ENCODE measurements around the gene MTERF4. TPM values are rescaled to one million over a fixed set of nuclear protein-coding genes. Genes with fewer than 3 reads are reported as not detected.
A peak's percentile ranks its signal among the peaks of the same experiment; 100 is the strongest.

The MTERF4 gene
- total and polyA plus RNA-seq, 2 of the 13 experiments (the other 11 are each of a cell fraction or from before 2014, with no cell fraction given), result 50.5 to 59.8 TPM

DNA sequence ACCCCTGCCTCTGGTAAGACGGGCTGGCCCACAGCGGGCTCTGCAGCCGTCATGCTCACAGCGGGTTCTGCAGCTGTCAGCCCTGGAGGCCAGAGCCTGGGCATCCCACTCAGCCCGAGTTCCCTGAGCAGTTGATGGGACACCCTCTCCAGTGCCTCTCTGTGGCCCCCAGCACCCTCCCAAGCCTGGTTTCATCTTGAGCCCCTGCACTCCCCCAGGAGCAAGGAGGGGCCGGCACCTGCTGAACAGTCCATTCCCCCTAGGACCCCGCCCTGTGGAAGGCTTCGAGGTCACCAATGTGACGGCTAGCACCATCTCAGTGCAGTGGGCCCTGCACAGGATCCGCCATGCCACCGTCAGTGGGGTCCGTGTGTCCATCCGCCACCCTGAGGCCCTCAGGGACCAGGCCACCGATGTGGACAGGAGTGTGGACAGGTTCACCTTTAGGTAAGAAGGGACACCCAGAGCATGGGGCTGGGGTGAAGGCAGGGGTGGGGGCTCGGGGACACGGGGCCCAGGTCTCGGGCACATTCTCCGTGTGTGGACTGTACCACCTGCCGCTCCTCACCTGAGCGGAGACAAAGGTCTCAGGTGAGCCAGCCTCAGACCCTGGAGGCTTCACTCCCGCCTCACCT, 34.5 kb downstream of the MTERF4 start (continued):
- TF ChIP-seq, protein P1, sequence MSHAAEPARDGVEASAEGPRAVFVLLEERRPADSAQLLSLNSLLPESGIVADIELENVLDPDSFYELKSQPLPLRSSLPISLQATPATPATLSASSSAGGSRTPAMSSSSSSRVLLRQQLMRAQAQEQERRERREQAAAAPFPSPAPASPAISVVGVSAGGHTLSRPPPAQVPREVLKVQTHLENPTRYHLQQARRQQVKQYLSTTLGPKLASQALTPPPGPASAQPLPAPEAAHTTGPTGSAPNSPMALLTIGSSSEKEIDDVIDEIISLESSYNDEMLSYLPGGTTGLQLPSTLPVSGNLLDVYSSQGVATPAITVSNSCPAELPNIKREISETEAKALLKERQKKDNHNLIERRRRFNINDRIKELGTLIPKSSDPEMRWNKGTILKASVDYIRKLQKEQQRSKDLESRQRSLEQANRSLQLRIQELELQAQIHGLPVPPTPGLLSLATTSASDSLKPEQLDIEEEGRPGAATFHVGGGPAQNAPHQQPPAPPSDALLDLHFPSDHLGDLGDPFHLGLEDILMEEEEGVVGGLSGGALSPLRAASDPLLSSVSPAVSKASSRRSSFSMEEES (CRISPR knock-in tag; IDR thresholded peaks at IDR 0.05), result no peak
- TF ChIP-seq ZNF337 (CRISPR knock-in tag; IDR thresholded peaks at IDR 0.05; ENCODE audit: borderline replicate concordance, low read depth), result no peak
- TF ChIP-seq, protein P2, sequence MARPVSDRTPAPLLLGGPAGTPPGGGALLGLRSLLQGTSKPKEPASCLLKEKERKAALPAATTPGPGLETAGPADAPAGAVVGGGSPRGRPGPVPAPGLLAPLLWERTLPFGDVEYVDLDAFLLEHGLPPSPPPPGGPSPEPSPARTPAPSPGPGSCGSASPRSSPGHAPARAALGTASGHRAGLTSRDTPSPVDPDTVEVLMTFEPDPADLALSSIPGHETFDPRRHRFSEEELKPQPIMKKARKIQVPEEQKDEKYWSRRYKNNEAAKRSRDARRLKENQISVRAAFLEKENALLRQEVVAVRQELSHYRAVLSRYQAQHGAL (CRISPR knock-in tag; IDR thresholded peaks at IDR 0.05; ENCODE audit: not compliant biosample characterization), result no peak

DNA sequence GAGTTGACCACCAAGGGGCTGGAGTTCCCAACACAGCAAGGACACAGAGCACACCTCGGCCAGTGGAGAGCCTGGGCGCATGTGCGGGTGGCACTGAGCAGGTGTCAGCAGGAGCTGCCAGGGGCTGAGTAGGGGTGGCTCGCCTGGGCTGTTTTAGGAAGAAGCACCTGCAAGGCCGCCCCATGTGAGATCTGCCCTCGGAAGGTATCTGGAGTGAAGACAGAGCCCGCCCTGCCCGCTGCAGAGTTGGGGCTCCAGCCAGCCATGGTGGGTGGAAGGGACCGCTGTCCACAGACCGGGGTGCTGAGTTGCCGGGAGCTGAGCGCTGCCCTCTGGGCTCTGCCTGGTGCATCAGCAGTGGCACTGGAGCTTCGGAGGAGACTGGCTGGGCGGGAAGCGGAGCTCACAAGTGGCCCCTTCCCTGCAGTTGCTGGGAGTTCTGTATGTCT, 35.2 kb downstream of the MTERF4 start:
- ChIA-PET POLR2A (no interaction called here), CTCF (ENCODE audit: low intra/inter-chr PET ratio, low total read pairs) (no interaction called here)
- Histone ChIP-seq H3K27me3 (ENCODE audit: control insufficient read depth in 1 of 2, insufficient read depth in 2 of 2, low read length in 2 of 2) (peaks cover 24 to 67% of the 10 kb centered on the region in 2 experiments), H4K20me1 (ENCODE audit: insufficient read depth, low read length) (no peaks in the 10 kb centered on the region; the same call in 1 of the 2 replicates), H3K36me3 (replicated peaks in 1 of 2; ENCODE audit: control insufficient read depth in 1 of 2, insufficient read depth in 2 of 2, low read length in 2 of 2) (no peaks in the 10 kb centered on the region), H3K9me3 (ENCODE audit: low read length) (no peaks in the 10 kb centered on the region), H3K27ac (ENCODE audit: extremely low read length, insufficient read depth, low read length) (no peak overlapping the region), H3K79me2 (ENCODE audit: insufficient read depth, low read length) (no peaks in the 10 kb centered on the region), H3K4me3 (replicated peaks in 1 of 3; ENCODE audit: insufficient read depth in 1 of 3, low read depth in 2 of 3, low read length in 3 of 3) (no peak overlapping the region), H2AFZ (ENCODE audit: low read length) (no peak overlapping the region), H3K4me2 (ENCODE audit: low read depth, low read length) (no peak overlapping the region), H3K9ac (ENCODE audit: insufficient read depth, low read depth, low read length) (no peak overlapping the region), H3K4me1 (ENCODE audit: insufficient read depth, low read length) (0 out of 2 replicates have a peak, but pooled peaks cover 8% of the 10 kb centered on the region)
- intact Hi-C loops (cut with micrococcal nuclease; ENCODE audit: unreplicated experiment) (no loop called here), in situ Hi-C loops (cut with HindIII; ENCODE audit: extremely low pct_ligation_motif_present, low pct_unique_long_range_greater_than_20kb) (no loop called here)
- FAIRE-seq (no peak), DNase-seq (ENCODE audit: low spot score) (no peak), ATAC-seq (peak; percentile 7; the same call in 2 of the 3 replicates)
- WGBS (ENCODE audit: low lambda C conversion rate), result 76% methylated on average over 12 of the region's 15 CpGs
- no TSS peak for BruUV-seq (replicated peaks)
- TF ChIP-seq RAD21 (CRISPR knock-in tag; IDR thresholded peaks at IDR 0.05), result 0 out of 2 replicates have a peak, but pooled peaks have one; percentile 10
- TF ChIP-seq MIER2 (CRISPR knock-in tag; IDR thresholded peaks at IDR 0.05), result peak; percentile 93
- TF ChIP-seq, protein P3, sequence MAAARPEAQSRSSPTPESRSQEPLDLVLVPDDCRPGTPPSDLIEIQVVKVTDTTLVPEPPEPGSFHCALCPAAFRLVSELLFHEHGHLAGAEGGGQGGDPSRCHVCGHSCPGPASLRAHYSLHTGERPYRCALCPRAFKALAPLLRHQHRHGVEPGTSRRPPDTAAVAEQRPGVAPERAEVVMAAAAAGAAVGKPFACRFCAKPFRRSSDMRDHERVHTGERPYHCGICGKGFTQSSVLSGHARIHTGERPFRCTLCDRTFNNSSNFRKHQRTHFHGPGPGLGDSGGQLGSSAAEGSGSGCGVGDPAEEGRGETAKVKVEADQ (CRISPR knock-in tag; IDR thresholded peaks at IDR 0.05; ENCODE audit: borderline replicate concordance), result no peak
- TF ChIP-seq, protein P4, sequence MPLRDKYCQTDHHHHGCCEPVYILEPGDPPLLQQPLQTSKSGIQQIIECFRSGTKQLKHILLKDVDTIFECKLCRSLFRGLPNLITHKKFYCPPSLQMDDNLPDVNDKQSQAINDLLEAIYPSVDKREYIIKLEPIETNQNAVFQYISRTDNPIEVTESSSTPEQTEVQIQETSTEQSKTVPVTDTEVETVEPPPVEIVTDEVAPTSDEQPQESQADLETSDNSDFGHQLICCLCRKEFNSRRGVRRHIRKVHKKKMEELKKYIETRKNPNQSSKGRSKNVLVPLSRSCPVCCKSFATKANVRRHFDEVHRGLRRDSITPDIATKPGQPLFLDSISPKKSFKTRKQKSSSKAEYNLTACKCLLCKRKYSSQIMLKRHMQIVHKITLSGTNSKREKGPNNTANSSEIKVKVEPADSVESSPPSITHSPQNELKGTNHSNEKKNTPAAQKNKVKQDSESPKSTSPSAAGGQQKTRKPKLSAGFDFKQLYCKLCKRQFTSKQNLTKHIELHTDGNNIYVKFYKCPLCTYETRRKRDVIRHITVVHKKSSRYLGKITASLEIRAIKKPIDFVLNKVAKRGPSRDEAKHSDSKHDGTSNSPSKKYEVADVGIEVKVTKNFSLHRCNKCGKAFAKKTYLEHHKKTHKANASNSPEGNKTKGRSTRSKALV (CRISPR knock-in tag; IDR thresholded peaks at IDR 0.05), result no peak
- TF ChIP-seq, protein P5, sequence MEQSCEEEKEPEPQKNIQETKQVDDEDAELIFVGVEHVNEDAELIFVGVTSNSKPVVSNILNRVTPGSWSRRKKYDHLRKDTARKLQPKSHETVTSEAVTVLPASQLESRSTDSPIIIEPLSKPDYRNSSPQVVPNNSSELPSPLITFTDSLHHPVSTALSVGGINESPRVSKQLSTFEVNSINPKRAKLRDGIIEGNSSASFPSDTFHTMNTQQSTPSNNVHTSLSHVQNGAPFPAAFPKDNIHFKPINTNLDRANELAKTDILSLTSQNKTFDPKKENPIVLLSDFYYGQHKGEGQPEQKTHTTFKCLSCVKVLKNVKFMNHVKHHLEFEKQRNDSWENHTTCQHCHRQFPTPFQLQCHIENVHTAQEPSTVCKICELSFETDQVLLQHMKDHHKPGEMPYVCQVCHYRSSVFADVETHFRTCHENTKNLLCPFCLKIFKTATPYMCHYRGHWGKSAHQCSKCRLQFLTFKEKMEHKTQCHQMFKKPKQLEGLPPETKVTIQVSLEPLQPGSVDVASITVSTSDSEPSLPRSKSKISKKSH (CRISPR knock-in tag; IDR thresholded peaks at IDR 0.05; ENCODE audit: borderline replicate concordance), result 0 out of 2 replicates have a peak, but pooled peaks have one; percentile 8
- no peak for TF ChIP-seq NFKBIZ (CRISPR knock-in tag; IDR thresholded peaks at IDR 0.05)
- TF ChIP-seq, protein P6, sequence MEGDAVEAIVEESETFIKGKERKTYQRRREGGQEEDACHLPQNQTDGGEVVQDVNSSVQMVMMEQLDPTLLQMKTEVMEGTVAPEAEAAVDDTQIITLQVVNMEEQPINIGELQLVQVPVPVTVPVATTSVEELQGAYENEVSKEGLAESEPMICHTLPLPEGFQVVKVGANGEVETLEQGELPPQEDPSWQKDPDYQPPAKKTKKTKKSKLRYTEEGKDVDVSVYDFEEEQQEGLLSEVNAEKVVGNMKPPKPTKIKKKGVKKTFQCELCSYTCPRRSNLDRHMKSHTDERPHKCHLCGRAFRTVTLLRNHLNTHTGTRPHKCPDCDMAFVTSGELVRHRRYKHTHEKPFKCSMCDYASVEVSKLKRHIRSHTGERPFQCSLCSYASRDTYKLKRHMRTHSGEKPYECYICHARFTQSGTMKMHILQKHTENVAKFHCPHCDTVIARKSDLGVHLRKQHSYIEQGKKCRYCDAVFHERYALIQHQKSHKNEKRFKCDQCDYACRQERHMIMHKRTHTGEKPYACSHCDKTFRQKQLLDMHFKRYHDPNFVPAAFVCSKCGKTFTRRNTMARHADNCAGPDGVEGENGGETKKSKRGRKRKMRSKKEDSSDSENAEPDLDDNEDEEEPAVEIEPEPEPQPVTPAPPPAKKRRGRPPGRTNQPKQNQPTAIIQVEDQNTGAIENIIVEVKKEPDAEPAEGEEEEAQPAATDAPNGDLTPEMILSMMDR (CRISPR knock-in tag; IDR thresholded peaks at IDR 0.05), result peak; percentile 22; the same call in 1 of the 2 replicates
- TF ChIP-seq ZNF788 (CRISPR knock-in tag; IDR thresholded peaks at IDR 0.05; ENCODE audit: borderline replicate concordance), result no peak
